Measurements from ENCODE around the gene FAM168B.
A peak's percentile ranks its signal among the peaks of the same experiment; 100 is the strongest.

The FAM168B gene

GRCh38 chr2:131036696-131037397 is 56.4 kb downstream of the FAM168B start:
- H3K9ac ChIP-seq (ENCODE audit: insufficient read length) = no peak overlapping the region
- no peak overlapping the region for H3K4me3 ChIP-seq
- no peak for DNase-seq (ENCODE audit: low read depth, low spot score)
- H3K9me3 ChIP-seq (ENCODE audit: low read depth, low read length) = no peaks in the 10 kb centered on the region
- TF ChIP-seq EZH2 (IDR thresholded peaks at IDR 0.05) (no peak), POLR2AphosphoS5 (IDR thresholded peaks at IDR 0.05; ENCODE audit: borderline replicate concordance, low read depth, low read length) (no peak), FOXP2 (optimal IDR thresholded peaks at IDR 0.05; ENCODE audit: control extremely low read depth, extremely low read length, insufficient read depth) (no peak)
- no peaks in the 10 kb centered on the region for H3K36me3 ChIP-seq (ENCODE audit: insufficient read depth, low read length)
- H3K27ac ChIP-seq = no peak overlapping the region

GRCh38 chr2:131036269-131036668 is 57.0 kb downstream of the FAM168B start:
- no peak overlapping the region for H3K27ac ChIP-seq
- DNase-seq (ENCODE audit: low read depth, low spot score) = no peak
- H3K9me3 ChIP-seq (ENCODE audit: low read depth, low read length) = no peaks in the 10 kb centered on the region
- no peak overlapping the region for H3K9ac ChIP-seq (ENCODE audit: insufficient read length)
- TF ChIP-seq POLR2AphosphoS5 (IDR thresholded peaks at IDR 0.05; ENCODE audit: borderline replicate concordance, low read depth, low read length) (no peak), FOXP2 (optimal IDR thresholded peaks at IDR 0.05; ENCODE audit: control extremely low read depth, extremely low read length, insufficient read depth) (no peak), EZH2 (IDR thresholded peaks at IDR 0.05) (no peak)
- no peak overlapping the region for H3K4me3 ChIP-seq
- H3K36me3 ChIP-seq (ENCODE audit: insufficient read depth, low read length) = no peaks in the 10 kb centered on the region

GRCh38 chr2:131035826-131036231 is 57.4 kb downstream of the FAM168B start:
- Histone ChIP-seq H3K9me3 (ENCODE audit: low read depth, low read length) (no peaks in the 10 kb centered on the region), H3K27ac (no peak overlapping the region), H3K9ac (ENCODE audit: insufficient read length) (no peak overlapping the region), H3K36me3 (ENCODE audit: insufficient read depth, low read length) (no peaks in the 10 kb centered on the region), H3K4me3 (peak overlapping the region; percentile 73)
- DNase-seq (ENCODE audit: low read depth, low spot score) = no peak
- TF ChIP-seq EZH2 (IDR thresholded peaks at IDR 0.05) = no peak
- TF ChIP-seq FOXP2 (optimal IDR thresholded peaks at IDR 0.05; ENCODE audit: control extremely low read depth, extremely low read length, insufficient read depth) = no peak
- TF ChIP-seq POLR2AphosphoS5 (IDR thresholded peaks at IDR 0.05; ENCODE audit: borderline replicate concordance, low read depth, low read length) = no peak

GRCh38 chr2:131035112-131035825 is 58.0 kb downstream of the FAM168B start:
- no peak overlapping the region for H3K9ac ChIP-seq (ENCODE audit: insufficient read length)
- H3K36me3 ChIP-seq (ENCODE audit: insufficient read depth, low read length) = no peaks in the 10 kb centered on the region
- DNase-seq (ENCODE audit: low read depth, low spot score) = no peak
- no peaks in the 10 kb centered on the region for H3K9me3 ChIP-seq (ENCODE audit: low read depth, low read length)
- no peak overlapping the region for H3K27ac ChIP-seq
- no peak for TF ChIP-seq FOXP2 (optimal IDR thresholded peaks at IDR 0.05; ENCODE audit: control extremely low read depth, extremely low read length, insufficient read depth)
- no peak for TF ChIP-seq EZH2 (IDR thresholded peaks at IDR 0.05)
- peak overlapping the region; percentile 73 for H3K4me3 ChIP-seq

- no peak for TF ChIP-seq POLR2AphosphoS5 (IDR thresholded peaks at IDR 0.05; ENCODE audit: borderline replicate concordance, low read depth, low read length)
- TF ChIP-seq EZH2 (IDR thresholded peaks at IDR 0.05) = no peak
- TF ChIP-seq FOXP2 (optimal IDR thresholded peaks at IDR 0.05; ENCODE audit: control extremely low read depth, extremely low read length, insufficient read depth) = no peak
- peak overlapping the region; percentile 71 for H3K4me3 ChIP-seq
- H3K9me3 ChIP-seq (ENCODE audit: low read depth, low read length) = no peaks in the 10 kb centered on the region
- H3K36me3 ChIP-seq (ENCODE audit: insufficient read depth, low read length) = no peaks in the 10 kb centered on the region
- no peak overlapping the region for H3K27ac ChIP-seq
- no peak for DNase-seq (ENCODE audit: low read depth, low spot score)
- H3K9ac ChIP-seq (ENCODE audit: insufficient read length) = no peak overlapping the region
These were observed 58.9 kb downstream of the FAM168B start for GRCh38 chr2:131034122-131035051.

- TF ChIP-seq FOXP2 (optimal IDR thresholded peaks at IDR 0.05; ENCODE audit: control extremely low read depth, extremely low read length, insufficient read depth) (no peak), EZH2 (IDR thresholded peaks at IDR 0.05) (no peak), POLR2AphosphoS5 (IDR thresholded peaks at IDR 0.05; ENCODE audit: borderline replicate concordance, low read depth, low read length) (no peak)
- Histone ChIP-seq H3K27ac (no peak overlapping the region), H3K9me3 (ENCODE audit: low read depth, low read length) (no peaks in the 10 kb centered on the region), H3K9ac (ENCODE audit: insufficient read length) (no peak overlapping the region), H3K4me3 (no peak overlapping the region), H3K36me3 (ENCODE audit: insufficient read depth, low read length) (no peaks in the 10 kb centered on the region)
- no peak for DNase-seq (ENCODE audit: low read depth, low spot score)
These were observed 59.5 kb downstream of the FAM168B start for GRCh38 chr2:131033786-131034121.

GRCh38 chr2:131032393-131032836 is 60.8 kb downstream of the FAM168B start:
- no peaks in the 10 kb centered on the region for H3K36me3 ChIP-seq (ENCODE audit: insufficient read depth, low read length)
- H3K9ac ChIP-seq (ENCODE audit: insufficient read length) = no peak overlapping the region
- H3K27ac ChIP-seq = no peak overlapping the region
- no peak overlapping the region for H3K4me3 ChIP-seq
- H3K9me3 ChIP-seq (ENCODE audit: low read depth, low read length) = no peaks in the 10 kb centered on the region
- DNase-seq (ENCODE audit: low read depth, low spot score) = no peak
- TF ChIP-seq POLR2AphosphoS5 (IDR thresholded peaks at IDR 0.05; ENCODE audit: borderline replicate concordance, low read depth, low read length) (no peak), EZH2 (IDR thresholded peaks at IDR 0.05) (no peak), FOXP2 (optimal IDR thresholded peaks at IDR 0.05; ENCODE audit: control extremely low read depth, extremely low read length, insufficient read depth) (no peak)

- Histone ChIP-seq H3K9ac (ENCODE audit: insufficient read length) (no peak overlapping the region), H3K4me3 (no peak overlapping the region), H3K9me3 (ENCODE audit: low read depth, low read length) (no peaks in the 10 kb centered on the region), H3K36me3 (ENCODE audit: insufficient read depth, low read length) (no peaks in the 10 kb centered on the region), H3K27ac (no peak overlapping the region)
- no peak for DNase-seq (ENCODE audit: low read depth, low spot score)
- TF ChIP-seq POLR2AphosphoS5 (IDR thresholded peaks at IDR 0.05; ENCODE audit: borderline replicate concordance, low read depth, low read length) (no peak), FOXP2 (optimal IDR thresholded peaks at IDR 0.05; ENCODE audit: control extremely low read depth, extremely low read length, insufficient read depth) (no peak), EZH2 (IDR thresholded peaks at IDR 0.05) (no peak)
These were observed 61.4 kb downstream of the FAM168B start for GRCh38 chr2:131031875-131032274.

All from SK-N-MC (cell line).